Measurements from ENCODE around the gene TSHZ1. TPM values are rescaled to one million over a fixed set of nuclear protein-coding genes. Genes with fewer than 3 reads are reported as not detected.

The TSHZ1 gene
- total RNA-seq, 1 donor from 2014 or later = 24.6 TPM

GRCh38 chr18:75269696-75270095 lies 59.1 kb downstream of the TSHZ1 start:
- DNase-seq = no peak
- TF ChIP-seq CTCF (IDR thresholded peaks at IDR 0.05; ENCODE audit: borderline replicate concordance) = no peak
- no peaks in the 10 kb centered on the region for H3K9me3 ChIP-seq (replicated peaks)
- no peak overlapping the region for H3K27ac ChIP-seq (replicated peaks)
- H3K36me3 ChIP-seq = no peaks in the 10 kb centered on the region
- no peak overlapping the region for H3K4me3 ChIP-seq
- H3K27me3 ChIP-seq (ENCODE audit: low read depth) = no peaks in the 10 kb centered on the region
- intact Hi-C loops (cut with micrococcal nuclease) = no loop called here
- H3K4me1 ChIP-seq = peaks cover 45% of the 10 kb centered on the region

- peaks cover 52% of the 10 kb centered on the region for H3K4me1 ChIP-seq
These were observed 61.4 kb downstream of the TSHZ1 start for GRCh38 chr18:75271952-75272351.

GRCh38 chr18:75273817-75274216 lies 63.2 kb downstream of the TSHZ1 start:
- Histone ChIP-seq H3K4me1 (peaks cover 40% of the 10 kb centered on the region), H3K36me3 (no peaks in the 10 kb centered on the region), H3K27me3 (ENCODE audit: low read depth) (no peaks in the 10 kb centered on the region), H3K9me3 (replicated peaks) (no peaks in the 10 kb centered on the region), H3K4me3 (no peak overlapping the region), H3K27ac (replicated peaks) (no peak overlapping the region)
- intact Hi-C loops (cut with micrococcal nuclease) = no loop called here
- no peak for TF ChIP-seq CTCF (IDR thresholded peaks at IDR 0.05; ENCODE audit: borderline replicate concordance)
- DNase-seq = no peak

More at GRCh38 chr18:75271952-75272351, 61.4 kb downstream of the TSHZ1 start:
- Histone ChIP-seq H3K4me3 (no peak overlapping the region), H3K27ac (replicated peaks) (no peak overlapping the region), H3K36me3 (no peaks in the 10 kb centered on the region), H3K9me3 (replicated peaks) (no peaks in the 10 kb centered on the region), H3K27me3 (ENCODE audit: low read depth) (no peaks in the 10 kb centered on the region)
- intact Hi-C loops (cut with micrococcal nuclease) = no loop called here
- no peak for TF ChIP-seq CTCF (IDR thresholded peaks at IDR 0.05; ENCODE audit: borderline replicate concordance)
- no peak for DNase-seq

GRCh38 chr18:75275226-75275625 lies 64.6 kb downstream of the TSHZ1 start:
- H3K4me3 ChIP-seq = no peak overlapping the region
- no peak for DNase-seq
- no peaks in the 10 kb centered on the region for H3K36me3 ChIP-seq
- no peak for TF ChIP-seq CTCF (IDR thresholded peaks at IDR 0.05; ENCODE audit: borderline replicate concordance)
- H3K9me3 ChIP-seq (replicated peaks) = no peaks in the 10 kb centered on the region
- H3K27ac ChIP-seq (replicated peaks) = no peak overlapping the region
- H3K4me1 ChIP-seq = peaks cover 36% of the 10 kb centered on the region
- intact Hi-C loops (cut with micrococcal nuclease) = no loop called here
- H3K27me3 ChIP-seq (ENCODE audit: low read depth) = no peaks in the 10 kb centered on the region

- DNase-seq = no peak
- H3K9me3 ChIP-seq (replicated peaks) = no peaks in the 10 kb centered on the region
- intact Hi-C loops (cut with micrococcal nuclease) = no loop called here
- TF ChIP-seq CTCF (IDR thresholded peaks at IDR 0.05; ENCODE audit: borderline replicate concordance) = no peak
- H3K27me3 ChIP-seq (ENCODE audit: low read depth) = no peaks in the 10 kb centered on the region
- H3K36me3 ChIP-seq = no peaks in the 10 kb centered on the region
- H3K4me1 ChIP-seq = peaks cover 48% of the 10 kb centered on the region
- H3K4me3 ChIP-seq = no peak overlapping the region
- no peak overlapping the region for H3K27ac ChIP-seq (replicated peaks)
These were observed 66.4 kb downstream of the TSHZ1 start for GRCh38 chr18:75276818-75277609.

Data from left ventricle myocardium inferior (tissue), 1 donor.